Neural progenitor cell (in vitro differentiated cells): ENCODE data around the gene DAAM2. TPM values are rescaled to one million over a fixed set of nuclear protein-coding genes. Genes with fewer than 3 reads are reported as not detected.

Experiments used
- DNase-seq: peaks from one replicate; pipeline ENCODE4 v3.0.0-alpha.2; 2016; ENCODE audit warnings: low spot score
- H2AFZ ChIP-seq: fragments of 200-600 bp; sonication (generic); replicated peaks from 2 replicates; pipeline ENCODE4 v1.6.1; 2016; ENCODE audit warnings: antibody characterized with exemption
- H3F3A ChIP-seq: fragments of 200-600 bp; sonication (generic); 2 replicates; pipeline ENCODE4 v1.6.1; 2016; ENCODE audit warnings: antibody characterized with exemption, low read depth
- H3K27ac ChIP-seq: fragments of 200-600 bp; sonication (generic); 2 replicates; pipeline ENCODE4 v1.5.1; 2016; ENCODE audit warnings: mild to moderate bottlenecking
- H3K27me3 ChIP-seq: fragments of 200-600 bp; sonication (generic); 2 replicates; pipeline ENCODE4 v1.6.1; 2016; ENCODE audit warnings: mild to moderate bottlenecking, moderate library complexity
- H3K36me3 ChIP-seq: fragments of 200-600 bp; sonication (generic); 2 replicates; pipeline ENCODE4 v1.5.1; 2016
- H3K4me1 ChIP-seq: fragments of 200-600 bp; sonication (generic); 2 replicates; pipeline ENCODE4 v1.6.1; 2016; ENCODE audit warnings: mixed run types
- H3K4me2 ChIP-seq: fragments of 200-600 bp; sonication (generic); 2 replicates; pipeline ENCODE4 v1.6.1; 2016
- H3K4me3 ChIP-seq: fragments of 200-600 bp; sonication (generic); 2 replicates; pipeline ENCODE4 v1.5.1; 2016
- H3K79me2 ChIP-seq: fragments of 200-600 bp; sonication (generic); 2 replicates; pipeline ENCODE4 v1.6.1; 2016; ENCODE audit warnings: low read depth
- H3K9ac ChIP-seq: fragments of 200-600 bp; sonication (generic); 2 replicates; pipeline ENCODE4 v1.6.1; 2016
- H3K9me3 ChIP-seq: fragments of 200-600 bp; sonication (generic); 2 replicates; pipeline ENCODE4 v1.5.1; 2016; ENCODE audit warnings: low read depth
- H4K20me1 ChIP-seq: fragments of 200-600 bp; sonication (generic); 2 replicates; pipeline ENCODE4 v1.6.1; 2016; ENCODE audit warnings: low read depth
- H3K27ac Mint-ChIP-seq: 3 replicates; pipeline ENCODE4 v1.8.0; 2021; ENCODE audit warnings: mixed read lengths
- H3K27me3 Mint-ChIP-seq: 2 replicates; pipeline ENCODE4 v1.8.0; 2022; ENCODE audit warnings: low read depth, mild to moderate bottlenecking, inconsistent platforms, moderate library complexity, mixed read lengths; ENCODE audit not compliant: insufficient read depth
- H3K36me3 Mint-ChIP-seq: 3 replicates; pipeline ENCODE4 v1.8.0; 2021; ENCODE audit warnings: mixed read lengths
- H3K4me1 Mint-ChIP-seq: 3 replicates; pipeline ENCODE4 v1.8.0; 2021; ENCODE audit warnings: mixed read lengths
- H3K4me3 Mint-ChIP-seq: 3 replicates; pipeline ENCODE4 v1.8.0; 2021; ENCODE audit warnings: mild to moderate bottlenecking, moderate library complexity, mixed read lengths
- H3K9me3 Mint-ChIP-seq: 3 replicates; pipeline ENCODE4 v1.8.0; 2020; ENCODE audit warnings: mixed read lengths
- CTCF ChIP-seq: fragments of 200-600 bp; sonication (generic); IDR thresholded peaks from 2 replicates; pipeline ENCODE4 v1.5.1; 2017; ENCODE audit warnings: antibody characterized with exemption, mild to moderate bottlenecking
- EZH2 ChIP-seq: fragments of 200-600 bp; sonication (generic); IDR thresholded peaks from 2 replicates; pipeline ENCODE4 v1.6.1; 2017; ENCODE audit warnings: antibody characterized with exemption, mild to moderate bottlenecking, moderate library complexity
- EZH2phosphoT487 ChIP-seq: fragments of 200-600 bp; sonication (generic); IDR thresholded peaks from 2 replicates; pipeline ENCODE4 v1.6.1; 2017; ENCODE audit warnings: antibody characterized with exemption
- total RNA-seq: library from RNA; depleted of rRNA; stranded (reverse); fragments of >200 nt; gene quantifications from 2 replicates; pipeline ENCODE4 v1.2.3, GENCODE V29; 2015; ENCODE audit warnings: low replicate concordance

DAAM2 gene
- total RNA-seq, 1 donor from 2014 or later = 2.1 TPM

- H3K4me3 Mint-ChIP-seq = no peak overlapping the region
- Histone ChIP-seq H3K9ac (no peak overlapping the region), H2AFZ (no peak overlapping the region), H3K4me1 (no peaks in the 10 kb centered on the region), H4K20me1 (no peaks in the 10 kb centered on the region), H3K27me3 (no peaks in the 10 kb centered on the region), H3K79me2 (no peaks in the 10 kb centered on the region), H3F3A (no peaks in the 10 kb centered on the region), H3K36me3 (no peaks in the 10 kb centered on the region), H3K4me3 (no peak overlapping the region), H3K4me2 (no peak overlapping the region), H3K9me3 (no peaks in the 10 kb centered on the region), H3K27ac (no peak overlapping the region)
- H3K27ac Mint-ChIP-seq = no peak overlapping the region
- H3K4me1 Mint-ChIP-seq = no peaks in the 10 kb centered on the region
- no peaks in the 10 kb centered on the region for H3K27me3 Mint-ChIP-seq
- TF ChIP-seq EZH2 (no peak), EZH2phosphoT487 (no peak), CTCF (no peak)
- H3K36me3 Mint-ChIP-seq = peaks cover 14% of the 10 kb centered on the region
- no peak for DNase-seq
- no peaks in the 10 kb centered on the region for H3K9me3 Mint-ChIP-seq
Observed at GRCh38 chr6:39909701-39910100, 117.5 kb downstream of the DAAM2 start.

GRCh38 chr6:39910164-39910563 is 118.0 kb downstream of the DAAM2 start:
- Histone ChIP-seq H3K4me1 (no peaks in the 10 kb centered on the region), H3K9me3 (no peaks in the 10 kb centered on the region), H3K9ac (no peak overlapping the region), H3K27ac (no peak overlapping the region), H3K4me3 (no peak overlapping the region), H2AFZ (no peak overlapping the region), H3K4me2 (no peak overlapping the region), H3K79me2 (no peaks in the 10 kb centered on the region), H3F3A (no peaks in the 10 kb centered on the region), H3K36me3 (no peaks in the 10 kb centered on the region), H4K20me1 (no peaks in the 10 kb centered on the region), H3K27me3 (no peaks in the 10 kb centered on the region)
- no peak for DNase-seq
- H3K4me3 Mint-ChIP-seq = no peak overlapping the region
- H3K27ac Mint-ChIP-seq = no peak overlapping the region
- H3K9me3 Mint-ChIP-seq = no peaks in the 10 kb centered on the region
- H3K36me3 Mint-ChIP-seq = peaks cover 16% of the 10 kb centered on the region
- H3K27me3 Mint-ChIP-seq = no peaks in the 10 kb centered on the region
- TF ChIP-seq CTCF (no peak), EZH2phosphoT487 (no peak), EZH2 (no peak)
- H3K4me1 Mint-ChIP-seq = no peaks in the 10 kb centered on the region

- no peak for DNase-seq
- Mint-ChIP-seq H3K27ac (no peak overlapping the region), H3K9me3 (no peaks in the 10 kb centered on the region), H3K4me3 (no peak overlapping the region), H3K36me3 (peaks cover 12% of the 10 kb centered on the region), H3K4me1 (no peaks in the 10 kb centered on the region), H3K27me3 (no peaks in the 10 kb centered on the region)
- H3K4me3 ChIP-seq = no peak overlapping the region
- no peaks in the 10 kb centered on the region for H3F3A ChIP-seq
- H3K36me3 ChIP-seq = no peaks in the 10 kb centered on the region
- H3K27ac ChIP-seq = no peak overlapping the region
- H3K4me2 ChIP-seq = no peak overlapping the region
- H3K4me1 ChIP-seq = no peaks in the 10 kb centered on the region
- no peak overlapping the region for H2AFZ ChIP-seq
- H3K9ac ChIP-seq = no peak overlapping the region
- H3K9me3 ChIP-seq = no peaks in the 10 kb centered on the region
- TF ChIP-seq CTCF (no peak), EZH2phosphoT487 (no peak), EZH2 (no peak)
- H3K79me2 ChIP-seq = no peaks in the 10 kb centered on the region
- H3K27me3 ChIP-seq = no peaks in the 10 kb centered on the region
- no peaks in the 10 kb centered on the region for H4K20me1 ChIP-seq
Observed at GRCh38 chr6:39910744-39911143, 118.6 kb downstream of the DAAM2 start.
